ENCODE results near the gene RNF135.

- TF ChIP-seq CTCF (IDR thresholded peaks at IDR 0.05) (no peak), POLR2A (IDR thresholded peaks at IDR 0.05) (no peak), POLR2AphosphoS5 (IDR thresholded peaks at IDR 0.05) (no peak)
These were observed 12.0 kb downstream of the RNF135 start for GRCh38 chr17:30982855-30983254.
